Peyer's patch (tissue), 4 donors: ENCODE data around the gene RASSF3.

Experiments
- POLR2A ChIP-seq, 2 donors: fragments of 450-650 bp; IDR thresholded peaks; one replicate each; pipeline ENCODE4 v1.5.1; 2017; ENCODE audit warnings: antibody characterized with exemption in 2 of 2, mild to moderate bottlenecking in 2 of 2, moderate library complexity in 2 of 2
- TF ChIP-seq, protein P1 (sequence below), 6 experiments: fragments of 450-650 bp in 4 of 6; fragments of 200-600 bp in 2 of 6; sonication (generic) in 1 of 6; IDR thresholded peaks; one replicate each; pipeline ENCODE4 v1.5.1; 2017 to 2019; ENCODE audit warnings: antibody characterized with exemption in 6 of 6, mild to moderate bottlenecking in 3 of 6, moderate library complexity in 1 of 6

DNA sequence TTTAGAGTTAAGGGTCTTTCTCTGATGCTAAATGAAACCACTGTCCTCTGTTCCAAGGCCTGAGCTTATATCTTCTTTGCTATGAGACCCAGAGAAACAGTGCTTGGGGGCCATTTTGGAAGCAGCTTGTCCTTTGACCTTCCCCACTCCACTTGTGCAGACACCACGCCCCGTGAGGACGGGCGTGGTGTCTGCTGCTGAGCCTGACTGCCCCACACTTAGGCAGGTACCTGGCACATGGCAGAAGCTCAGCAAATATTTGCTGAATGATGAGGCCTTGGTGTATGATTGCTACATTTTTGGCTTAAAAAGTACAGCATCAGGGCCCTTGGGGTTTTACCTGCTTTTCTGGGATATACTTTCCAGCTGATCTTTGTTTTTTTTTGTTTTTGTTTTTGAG, 69.9 kb downstream of the RASSF3 start:
- TF ChIP-seq, protein P1, sequence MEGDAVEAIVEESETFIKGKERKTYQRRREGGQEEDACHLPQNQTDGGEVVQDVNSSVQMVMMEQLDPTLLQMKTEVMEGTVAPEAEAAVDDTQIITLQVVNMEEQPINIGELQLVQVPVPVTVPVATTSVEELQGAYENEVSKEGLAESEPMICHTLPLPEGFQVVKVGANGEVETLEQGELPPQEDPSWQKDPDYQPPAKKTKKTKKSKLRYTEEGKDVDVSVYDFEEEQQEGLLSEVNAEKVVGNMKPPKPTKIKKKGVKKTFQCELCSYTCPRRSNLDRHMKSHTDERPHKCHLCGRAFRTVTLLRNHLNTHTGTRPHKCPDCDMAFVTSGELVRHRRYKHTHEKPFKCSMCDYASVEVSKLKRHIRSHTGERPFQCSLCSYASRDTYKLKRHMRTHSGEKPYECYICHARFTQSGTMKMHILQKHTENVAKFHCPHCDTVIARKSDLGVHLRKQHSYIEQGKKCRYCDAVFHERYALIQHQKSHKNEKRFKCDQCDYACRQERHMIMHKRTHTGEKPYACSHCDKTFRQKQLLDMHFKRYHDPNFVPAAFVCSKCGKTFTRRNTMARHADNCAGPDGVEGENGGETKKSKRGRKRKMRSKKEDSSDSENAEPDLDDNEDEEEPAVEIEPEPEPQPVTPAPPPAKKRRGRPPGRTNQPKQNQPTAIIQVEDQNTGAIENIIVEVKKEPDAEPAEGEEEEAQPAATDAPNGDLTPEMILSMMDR (IDR thresholded peaks at IDR 0.05): no peak
- no peak for TF ChIP-seq POLR2A (IDR thresholded peaks at IDR 0.05)
